Loucy (cell line): Measurements from ENCODE around the gene GSTM3.

Source experiments
- H2AFZ ChIP-seq: fragments of 200-600 bp; sonication (generic); 2 replicates; pipeline ENCODE4 v1.6.0; 2016; ENCODE audit warnings: antibody characterized with exemption, mild to moderate bottlenecking, low read length, moderate library complexity
- H3F3A ChIP-seq: fragments of 200-600 bp; 2 replicates; pipeline ENCODE4 v1.6.0; 2016; ENCODE audit warnings: antibody characterized with exemption, low read depth, mild to moderate bottlenecking
- H3K27me3 ChIP-seq: fragments of 200-600 bp; sonication (generic); 2 replicates; pipeline ENCODE4 v1.6.1; 2014; ENCODE audit warnings: low read length, mild to moderate bottlenecking; ENCODE audit not compliant: insufficient read depth, poor library complexity, severe bottlenecking
- H3K36me3 ChIP-seq: fragments of 200-600 bp; sonication (generic); 2 replicates; pipeline ENCODE4 v1.6.1; 2016; ENCODE audit warnings: low read length; ENCODE audit not compliant: insufficient read depth
- H3K4me1 ChIP-seq: fragments of 200-600 bp; sonication (generic); 2 replicates; pipeline ENCODE4 v1.5.1; 2014; ENCODE audit warnings: low read length, mild to moderate bottlenecking; ENCODE audit not compliant: insufficient read depth, poor library complexity, severe bottlenecking
- H3K4me2 ChIP-seq: fragments of 200-600 bp; sonication (generic); 2 replicates; pipeline ENCODE4 v1.6.0; 2014; ENCODE audit warnings: antibody characterized with exemption, low read length, low read depth, mild to moderate bottlenecking; ENCODE audit not compliant: poor library complexity, severe bottlenecking
- H3K4me3 ChIP-seq: fragments of 200-600 bp; sonication (generic); 2 replicates; pipeline ENCODE4 v1.5.1; 2014; ENCODE audit warnings: low read length, mild to moderate bottlenecking, mixed read lengths; ENCODE audit not compliant: poor library complexity, severe bottlenecking
- H3K79me2 ChIP-seq: fragments of 200-600 bp; sonication (generic); 2 replicates; pipeline ENCODE4 v1.6.1; 2014; ENCODE audit warnings: low read length; ENCODE audit not compliant: insufficient read depth
- H3K9ac ChIP-seq: fragments of 200-600 bp; sonication (generic); 2 replicates; pipeline ENCODE4 v1.6.0; 2014; ENCODE audit warnings: mild to moderate bottlenecking, low read depth, low read length, moderate library complexity; ENCODE audit not compliant: poor library complexity, severe bottlenecking
- H3K9me2 ChIP-seq: fragments of 200-600 bp; sonication (generic); replicated peaks from 2 replicates; pipeline ENCODE4 v1.6.1; 2016; ENCODE audit warnings: low read depth, low read length, mixed read lengths
- H3K9me3 ChIP-seq: fragments of 200-600 bp; sonication (generic); 2 replicates; pipeline ENCODE4 v1.6.1; 2014; ENCODE audit warnings: mild to moderate bottlenecking, antibody characterized with exemption, low read length, low read depth; ENCODE audit not compliant: insufficient read depth
- H4K20me1 ChIP-seq: fragments of 200-600 bp; sonication (generic); 2 replicates; pipeline ENCODE4 v1.6.0; 2014; ENCODE audit warnings: antibody characterized with exemption, low read length, mild to moderate bottlenecking; ENCODE audit not compliant: insufficient read depth, poor library complexity, severe bottlenecking
- EZH2phosphoT487 ChIP-seq: fragments of 200-600 bp; IDR thresholded peaks from 2 replicates; pipeline ENCODE4 v1.6.1; 2018; ENCODE audit warnings: antibody characterized with exemption, mild to moderate bottlenecking, moderate library complexity, borderline replicate concordance
- TF ChIP-seq, protein P1 (sequence below): fragments of 200-600 bp; sonication (generic); conservative IDR thresholded peaks from 2 replicates; pipeline ENCODE4 v1.5.1; 2014; ENCODE audit warnings: mild to moderate bottlenecking, antibody characterized with exemption, low read length

The GSTM3 gene

GRCh38 chr1:109788695-109789521 is 48.1 kb upstream of the GSTM3 start:
- H4K20me1 ChIP-seq: no peaks in the 10 kb centered on the region
- TF ChIP-seq EZH2phosphoT487: no peak
- TF ChIP-seq, protein P1, sequence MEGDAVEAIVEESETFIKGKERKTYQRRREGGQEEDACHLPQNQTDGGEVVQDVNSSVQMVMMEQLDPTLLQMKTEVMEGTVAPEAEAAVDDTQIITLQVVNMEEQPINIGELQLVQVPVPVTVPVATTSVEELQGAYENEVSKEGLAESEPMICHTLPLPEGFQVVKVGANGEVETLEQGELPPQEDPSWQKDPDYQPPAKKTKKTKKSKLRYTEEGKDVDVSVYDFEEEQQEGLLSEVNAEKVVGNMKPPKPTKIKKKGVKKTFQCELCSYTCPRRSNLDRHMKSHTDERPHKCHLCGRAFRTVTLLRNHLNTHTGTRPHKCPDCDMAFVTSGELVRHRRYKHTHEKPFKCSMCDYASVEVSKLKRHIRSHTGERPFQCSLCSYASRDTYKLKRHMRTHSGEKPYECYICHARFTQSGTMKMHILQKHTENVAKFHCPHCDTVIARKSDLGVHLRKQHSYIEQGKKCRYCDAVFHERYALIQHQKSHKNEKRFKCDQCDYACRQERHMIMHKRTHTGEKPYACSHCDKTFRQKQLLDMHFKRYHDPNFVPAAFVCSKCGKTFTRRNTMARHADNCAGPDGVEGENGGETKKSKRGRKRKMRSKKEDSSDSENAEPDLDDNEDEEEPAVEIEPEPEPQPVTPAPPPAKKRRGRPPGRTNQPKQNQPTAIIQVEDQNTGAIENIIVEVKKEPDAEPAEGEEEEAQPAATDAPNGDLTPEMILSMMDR: peak; percentile 58
- no peaks in the 10 kb centered on the region for H3K36me3 ChIP-seq
- H3K4me3 ChIP-seq: peak overlapping the region; percentile 68
- no peaks in the 10 kb centered on the region for H3K9me3 ChIP-seq
- H3K79me2 ChIP-seq: peaks cover 20% of the 10 kb centered on the region
- H2AFZ ChIP-seq: no peak overlapping the region
- H3K27me3 ChIP-seq: no peaks in the 10 kb centered on the region
- peaks cover 78% of the 10 kb centered on the region for H3K4me1 ChIP-seq
- peaks cover 17% of the 10 kb centered on the region for H3F3A ChIP-seq
- no peaks in the 10 kb centered on the region for H3K9me2 ChIP-seq
- peak overlapping the region; percentile 90 for H3K4me2 ChIP-seq
- peak overlapping the region; percentile 92 for H3K9ac ChIP-seq

- Histone ChIP-seq H3K9me2 (no peaks in the 10 kb centered on the region), H3K36me3 (no peaks in the 10 kb centered on the region), H3K27me3 (no peaks in the 10 kb centered on the region), H2AFZ (no peak overlapping the region), H3K4me2 (no peak overlapping the region), H3K4me3 (no peak overlapping the region), H4K20me1 (no peaks in the 10 kb centered on the region), H3K9ac (peak overlapping the region; percentile 92), H3K4me1 (peaks cover 69% of the 10 kb centered on the region), H3K9me3 (no peaks in the 10 kb centered on the region), H3K79me2 (peaks cover 20% of the 10 kb centered on the region), H3F3A (peaks cover 10% of the 10 kb centered on the region)
- TF ChIP-seq, protein P1: no peak
- TF ChIP-seq EZH2phosphoT487: no peak
Measured at GRCh38 chr1:109787845-109788601, 47.2 kb upstream of the GSTM3 start.

- Histone ChIP-seq H3K4me2 (no peak overlapping the region), H2AFZ (no peak overlapping the region), H3K4me1 (peaks cover 62% of the 10 kb centered on the region)
Measured at GRCh38 chr1:109787211-109787844, 46.5 kb upstream of the GSTM3 start.

More at GRCh38 chr1:109787211-109787844, 46.5 kb upstream of the GSTM3 start:
- no peaks in the 10 kb centered on the region for H3K9me2 ChIP-seq
- H3K4me3 ChIP-seq: no peak overlapping the region
- H3K36me3 ChIP-seq: no peaks in the 10 kb centered on the region
- TF ChIP-seq, protein P1: no peak
- TF ChIP-seq EZH2phosphoT487: no peak
- peaks cover 8% of the 10 kb centered on the region for H3F3A ChIP-seq
- H3K79me2 ChIP-seq: peaks cover 13% of the 10 kb centered on the region
- H3K27me3 ChIP-seq: no peaks in the 10 kb centered on the region
- no peaks in the 10 kb centered on the region for H4K20me1 ChIP-seq
- peak overlapping the region; percentile 92 for H3K9ac ChIP-seq
- no peaks in the 10 kb centered on the region for H3K9me3 ChIP-seq
